Measurements from ENCODE around the gene MOCOS.

MOCOS gene

GRCh38 chr18:36300211-36300610, 112.9 kb downstream of the MOCOS start:
- ChIA-PET CTCF (interaction anchor here (1.2 kb wide), 1 partner anchor 16 kb away, joined by 3 read pairs; no protein-coding TSS in a partner anchor), POLR2A (no interaction called here)
- no peak for DNase-seq (ENCODE audit: extremely low spot score)
- TF ChIP-seq CTCF (IDR thresholded peaks at IDR 0.05; ENCODE audit: control extremely low read depth, extremely low read depth, low read depth, missing control alignments) = no peak

GRCh38 chr18:36301884-36302283, 114.6 kb downstream of the MOCOS start:
- POLR2A ChIA-PET = no interaction called here
- CTCF ChIA-PET = interaction anchor here (0.9 to 1.8 kb wide), 5 partner anchors 18 to 195 kb away, joined by 3 to 5 read pairs (median 3); no protein-coding TSS in a partner anchor
- DNase-seq (ENCODE audit: extremely low spot score) = no peak
- TF ChIP-seq CTCF (IDR thresholded peaks at IDR 0.05; ENCODE audit: control extremely low read depth, extremely low read depth, low read depth, missing control alignments) = no peak

GRCh38 chr18:36302676-36303075, 115.4 kb downstream of the MOCOS start:
- ChIA-PET POLR2A (no interaction called here), CTCF (interaction anchor here (0.9 to 1.8 kb wide), 6 partner anchors 19 to 285 kb away, joined by 3 to 5 read pairs (median 3); no protein-coding TSS in a partner anchor)
- DNase-seq (ENCODE audit: extremely low spot score) = no peak
- no peak for TF ChIP-seq CTCF (IDR thresholded peaks at IDR 0.05; ENCODE audit: control extremely low read depth, extremely low read depth, low read depth, missing control alignments)

GRCh38 chr18:36303211-36303844, 116.0 kb downstream of the MOCOS start:
- POLR2A ChIA-PET = no interaction called here
- CTCF ChIA-PET = interaction anchor here (1.1 to 1.8 kb wide), 3 partner anchors 19 to 285 kb away, joined by 3 to 5 read pairs (median 3); no protein-coding TSS in a partner anchor
- DNase-seq (ENCODE audit: extremely low spot score) = no peak
- TF ChIP-seq CTCF (IDR thresholded peaks at IDR 0.05; ENCODE audit: control extremely low read depth, extremely low read depth, low read depth, missing control alignments) = no peak

GRCh38 chr18:36304723-36305122, 117.4 kb downstream of the MOCOS start:
- CTCF ChIA-PET = no interaction called here

GRCh38 chr18:36305375-36305774, 118.1 kb downstream of the MOCOS start:
- no peak for TF ChIP-seq CTCF (IDR thresholded peaks at IDR 0.05; ENCODE audit: control extremely low read depth, extremely low read depth, low read depth, missing control alignments)
- CTCF ChIA-PET = no interaction called here
- POLR2A ChIA-PET = no interaction called here
- DNase-seq (ENCODE audit: extremely low spot score) = no peak

More at GRCh38 chr18:36304723-36305122, 117.4 kb downstream of the MOCOS start:
- POLR2A ChIA-PET = no interaction called here
- DNase-seq (ENCODE audit: extremely low spot score) = no peak
- TF ChIP-seq CTCF (IDR thresholded peaks at IDR 0.05; ENCODE audit: control extremely low read depth, extremely low read depth, low read depth, missing control alignments) = no peak

Data from GM10248 (cell line).